HG03378 (cell line): ENCODE results near the gene FAM236A.
"Not testable (repeated sequence)": the region's sequence is repeated elsewhere in the genome, so short reads cannot be mapped to it uniquely, and the experiment has no call there.

Source experiments
- ATAC-seq: cut with Tn5 transposase; IDR thresholded peaks from one replicate; pipeline ENCODE4 v1.9.1; 2021; ENCODE audit warnings: mild to moderate bottlenecking, moderate library complexity; ENCODE audit not compliant: unreplicated experiment

The FAM236A gene

DNA sequence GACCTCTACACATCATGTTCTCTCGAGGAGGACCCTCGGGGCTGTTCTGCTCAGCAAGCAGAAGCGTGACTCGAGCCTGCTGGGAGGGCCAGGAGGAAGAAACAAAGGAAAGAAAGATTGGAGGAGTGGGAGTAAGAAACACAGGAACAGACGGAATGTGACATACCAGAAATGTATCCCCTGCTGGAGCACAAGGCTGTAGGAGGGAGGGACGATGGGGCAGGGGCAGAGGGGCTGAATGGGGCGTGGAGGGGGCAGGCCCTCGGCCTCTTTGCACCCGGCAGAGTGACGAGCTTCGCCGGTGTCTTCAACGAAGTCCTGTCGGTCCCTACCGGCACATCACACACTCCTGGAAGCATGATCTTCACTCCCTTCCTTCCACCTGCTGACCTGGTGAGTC lies at the start of gene FAM236A:
Gene FAM236A (plus strand): TSS at position 301 of the 400 bp plus-strand sequence. CDS start 57 bp downstream, at position 358.
- ATAC-seq, result not testable (repeated sequence)

DNA sequence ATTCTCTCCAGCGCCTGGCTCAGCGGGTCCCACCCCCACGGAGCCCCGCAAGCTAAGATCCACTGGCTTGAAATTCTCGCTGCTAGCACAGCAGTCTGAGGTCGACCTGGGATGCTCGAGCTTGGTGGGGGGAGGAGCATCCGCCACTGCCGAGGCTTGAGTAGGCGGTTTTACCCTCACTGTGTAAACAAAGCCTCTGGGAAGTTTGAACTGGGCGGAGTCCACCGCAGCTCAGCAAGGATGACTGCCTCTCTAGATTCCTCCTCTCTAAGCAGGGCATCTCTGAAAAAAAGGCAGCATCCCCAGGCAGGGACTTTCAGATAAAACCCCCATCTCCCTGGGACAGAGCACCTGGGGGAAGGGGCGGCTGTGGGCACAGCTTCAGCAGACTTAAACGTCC lies 48.3 kb upstream of the FAM236A start:
- not testable (repeated sequence) for ATAC-seq

DNA sequence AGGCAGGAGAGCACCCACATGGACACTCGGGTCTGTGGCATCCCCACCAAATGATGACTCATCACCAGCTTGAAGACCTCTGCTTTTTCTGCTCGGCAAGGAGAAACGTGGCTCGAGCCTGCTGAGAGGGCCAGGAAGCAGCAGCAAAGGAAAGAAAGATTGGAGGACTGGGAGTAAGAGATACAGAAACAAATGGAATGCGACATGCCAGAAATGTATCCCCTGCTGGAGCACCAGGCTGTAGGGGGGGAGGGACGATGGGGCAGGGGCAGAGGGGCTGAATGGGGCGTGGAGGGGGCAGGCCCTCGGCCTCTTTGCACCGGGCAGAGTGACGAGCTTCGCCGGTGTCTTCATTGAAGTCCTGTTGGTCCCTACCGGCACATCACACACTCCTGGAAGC lies 25.7 kb upstream of the FAM236A start, which contains the start of gene FAM236C:
Gene FAM236C (plus strand): TSS at position 301 of the 400 bp plus-strand sequence. CDS start 100 bp downstream, outside the sequence.
- ATAC-seq, result not testable (repeated sequence)

DNA sequence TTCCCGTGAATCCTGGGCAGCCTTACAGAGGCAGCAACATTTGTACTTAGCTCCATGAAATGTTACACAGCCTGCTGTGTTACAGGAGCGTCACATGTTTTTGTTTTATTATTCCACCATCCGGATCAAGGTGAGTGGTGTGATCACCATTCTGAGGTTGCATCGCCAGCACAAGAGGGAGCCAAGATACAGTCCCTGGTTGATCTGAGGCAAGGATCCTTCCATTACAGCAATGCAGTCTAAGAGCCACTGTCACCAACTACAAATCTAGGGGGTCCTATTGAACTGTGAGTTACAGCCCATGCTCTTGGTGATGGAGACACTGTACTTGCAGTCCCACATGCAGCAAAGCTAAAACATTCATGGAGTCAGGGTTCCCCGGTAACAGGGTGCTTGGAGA lies 21.9 kb upstream of the FAM236A start:
- ATAC-seq, result not testable (repeated sequence)

DNA sequence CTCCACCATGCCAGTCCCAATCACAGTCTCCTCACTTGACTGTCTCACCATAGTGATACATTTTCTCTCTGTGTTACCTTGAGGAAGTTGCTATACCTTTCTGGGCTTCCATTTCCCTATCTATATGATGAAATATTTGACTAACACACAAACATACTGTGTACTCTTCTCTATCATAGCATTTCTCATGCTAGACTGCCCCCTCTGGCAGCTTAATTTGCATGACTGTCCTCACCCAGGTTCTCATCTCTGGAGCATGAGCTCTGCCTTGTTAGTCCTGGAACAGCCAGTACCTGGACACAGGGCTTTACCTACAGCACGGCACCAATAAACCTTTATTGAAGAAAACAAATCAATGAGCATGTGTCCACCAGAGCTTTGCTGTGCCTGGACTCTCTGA lies 5.7 kb upstream of the FAM236A start:
- ATAC-seq, result not testable (repeated sequence)

GRCh38 chrX:72936455-72936854 lies 1.6 kb upstream of the FAM236A start:
- not testable (repeated sequence) for ATAC-seq

GRCh38 chrX:72936882-72937455 lies 1.0 kb upstream of the FAM236A start:
- ATAC-seq, result not testable (repeated sequence)

DNA sequence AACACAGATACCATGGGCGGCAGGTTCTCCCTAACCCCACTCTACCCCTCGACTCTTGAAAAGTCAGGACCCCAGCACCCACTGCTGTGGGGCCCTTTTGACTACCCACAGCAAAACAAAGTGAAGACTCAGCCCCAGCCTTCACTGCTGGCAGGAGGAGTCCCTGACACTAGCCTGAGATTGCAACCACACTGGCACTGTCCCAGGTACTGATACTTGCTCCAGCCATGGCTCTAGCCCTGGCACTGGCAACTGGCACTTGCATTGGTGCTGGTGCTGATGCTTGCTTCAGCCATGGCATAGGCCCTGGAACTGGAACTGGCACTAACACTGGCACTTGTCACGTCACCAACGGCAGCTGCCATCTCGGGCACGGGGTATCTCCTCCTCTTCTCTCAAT lies 4.3 kb downstream of the FAM236A start:
- ATAC-seq, result not testable (repeated sequence)

DNA sequence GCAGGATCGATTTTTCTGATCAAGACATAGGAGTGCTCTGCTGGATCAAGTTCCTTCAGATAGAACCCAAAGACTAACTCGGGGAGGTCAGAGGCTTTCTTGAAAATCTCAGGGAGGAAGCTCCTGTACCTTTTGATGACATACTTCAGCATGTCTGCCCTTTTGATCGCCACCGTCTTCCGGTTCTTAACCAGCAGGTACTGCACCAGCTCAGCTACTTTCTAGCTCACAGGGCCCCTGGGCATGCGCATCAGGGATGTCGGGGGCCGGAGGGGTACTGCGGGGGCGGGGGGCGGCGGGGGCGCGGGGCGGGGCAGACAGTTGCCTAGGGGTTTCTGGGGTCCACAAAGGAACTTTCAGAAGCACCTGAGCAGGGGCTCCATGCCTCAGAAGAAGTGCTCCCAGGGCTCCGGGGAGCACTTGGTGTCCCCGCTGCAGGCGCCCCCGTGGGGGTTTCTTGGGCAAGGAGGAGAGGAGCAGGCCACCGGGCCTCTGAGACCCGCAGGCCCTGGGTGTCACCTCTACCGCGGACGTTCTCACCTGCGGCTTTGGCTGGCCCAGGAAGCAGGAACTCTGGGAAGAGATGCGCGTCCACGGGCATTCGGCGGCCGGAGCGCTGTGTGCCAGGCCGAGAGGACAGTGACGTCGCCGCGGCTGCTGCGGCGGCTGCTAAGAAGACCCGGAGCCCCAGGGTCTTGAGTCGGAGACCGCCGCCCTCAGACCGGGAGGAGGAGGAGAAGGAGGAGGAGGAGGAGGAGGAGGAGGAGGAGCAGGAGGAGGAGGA lies 5.2 kb downstream of the FAM236A start:
- peak; percentile 75 for ATAC-seq

DNA sequence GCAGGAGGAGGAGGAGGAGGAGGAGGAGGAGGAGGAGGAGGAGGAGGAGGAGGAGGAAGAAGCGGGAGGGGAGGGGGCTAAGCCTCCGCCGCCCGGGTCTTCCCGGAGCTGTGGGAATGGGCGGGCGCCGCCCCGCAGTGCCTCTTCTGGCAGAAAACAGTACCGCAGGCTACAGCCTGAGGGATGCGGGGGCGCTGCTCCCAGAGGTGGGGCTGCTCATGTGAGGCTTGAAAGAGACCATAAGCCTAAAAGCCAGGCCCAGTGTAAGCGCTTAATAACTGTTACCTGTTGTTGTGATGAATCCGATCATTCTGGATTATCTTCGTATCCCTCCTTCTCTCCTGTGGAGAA lies 5.8 kb downstream of the FAM236A start, which contains the start of gene DMRTC1:
Gene DMRTC1 (minus strand): TSS at position 19 of the 351 bp plus-strand sequence. CDS start 68,143 bp downstream, outside the sequence.
- ATAC-seq, result peak; percentile 70

- ATAC-seq, result not testable (repeated sequence)
Measured at GRCh38 chrX:72959971-72960370, 22.0 kb downstream of the FAM236A start.

GRCh38 chrX:72971859-72972258 lies 33.9 kb downstream of the FAM236A start:
- ATAC-seq, result not testable (repeated sequence)

GRCh38 chrX:72974885-72975284 lies 36.9 kb downstream of the FAM236A start:
- not testable (repeated sequence) for ATAC-seq

GRCh38 chrX:72980894-72981469 lies 43.0 kb downstream of the FAM236A start:
- not testable (repeated sequence) for ATAC-seq
